NT2/D1 (cell line): ENCODE data around the gene NES.
A peak's percentile ranks its signal among the peaks of the same experiment; 100 is the strongest.

ENCODE experiments used
- DNase-seq: peaks from one replicate; pipeline ENCODE4 v3.0.0-alpha.2; 2011; ENCODE audit warnings: low read depth, low spot score
- H3K27me3 ChIP-seq: 2 replicates; pipeline ENCODE4 v1.6.0; 2011; ENCODE audit warnings: mild to moderate bottlenecking; ENCODE audit not compliant: insufficient read length, insufficient read depth
- H3K36me3 ChIP-seq: 2 replicates; pipeline ENCODE4 v1.6.1; 2011; ENCODE audit warnings: mild to moderate bottlenecking, low read length, mixed read lengths; ENCODE audit not compliant: insufficient read depth, insufficient read length
- H3K4me1 ChIP-seq: 2 replicates; pipeline ENCODE4 v1.5.1; 2011; ENCODE audit not compliant: insufficient read depth, insufficient read length
- H3K4me3 ChIP-seq: 2 replicates; pipeline ENCODE4 v1.5.1; 2011; ENCODE audit warnings: low read depth; ENCODE audit not compliant: insufficient read length
- H3K9ac ChIP-seq: 2 replicates; pipeline ENCODE4 v1.6.0; 2011; ENCODE audit warnings: low read depth; ENCODE audit not compliant: insufficient read length
- H3K9me3 ChIP-seq: 2 replicates; pipeline ENCODE4 v1.5.1; 2011; ENCODE audit warnings: mild to moderate bottlenecking, low read length; ENCODE audit not compliant: insufficient read depth
- SUZ12 ChIP-seq: IDR thresholded peaks from 2 replicates; pipeline ENCODE4 v1.6.1; 2011; ENCODE audit not compliant: insufficient read length, insufficient read depth; ENCODE audit errors: extremely low read depth
- YY1 ChIP-seq: IDR thresholded peaks from 2 replicates; pipeline ENCODE4 v1.6.1; 2011; ENCODE audit not compliant: insufficient read length, insufficient read depth
- ZNF274 ChIP-seq: IDR thresholded peaks from 2 replicates; pipeline ENCODE4 v1.6.1; 2011; ENCODE audit warnings: mild to moderate bottlenecking, low read depth, low read length

The NES gene

DNA sequence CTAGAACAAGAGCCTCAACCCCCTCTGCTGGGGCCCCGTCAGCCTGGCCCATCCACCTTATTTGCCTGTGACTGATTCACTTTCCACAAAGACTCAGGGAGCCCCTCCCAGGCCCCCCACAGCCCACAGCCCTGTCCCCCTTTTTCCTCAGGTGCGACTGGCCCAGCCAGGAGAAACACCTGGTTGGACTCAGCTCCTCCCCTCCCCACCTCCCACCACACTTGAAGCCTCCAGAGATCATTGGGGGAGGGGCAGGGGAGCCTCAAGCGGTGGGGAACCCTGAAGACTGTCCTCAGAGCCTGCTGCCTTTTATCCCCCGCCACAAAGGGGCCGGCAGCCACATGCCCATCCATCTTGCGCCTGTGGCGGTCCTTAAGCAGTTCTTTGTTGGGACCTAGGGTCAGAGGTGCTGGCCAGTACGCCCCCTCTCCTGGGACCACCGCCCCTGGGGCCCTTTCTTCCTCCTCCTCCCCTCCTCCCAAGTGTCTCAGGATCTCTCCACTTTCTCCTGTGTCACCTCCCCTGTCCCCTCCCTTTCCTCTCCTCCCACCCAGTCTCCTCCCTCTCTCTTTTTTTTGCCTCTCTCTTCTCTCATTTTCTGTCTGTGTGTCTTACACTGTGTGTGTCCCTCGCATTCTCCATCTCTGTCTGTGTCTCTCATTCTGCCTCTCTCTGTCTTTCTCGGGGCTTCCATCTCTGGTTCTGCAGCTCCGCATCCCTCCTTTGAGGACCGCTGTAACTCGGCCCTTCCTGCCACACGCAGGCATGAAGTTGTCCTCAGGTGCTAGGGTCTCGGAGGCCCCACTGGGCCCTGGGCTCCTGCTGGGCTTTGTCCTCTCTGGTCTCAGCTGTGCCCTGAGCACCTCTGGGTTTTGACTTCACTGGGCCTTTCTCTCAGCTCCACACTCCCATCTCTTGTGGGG is 16.0 kb upstream of the NES start:
- H3K9me3 ChIP-seq = no peaks in the 10 kb centered on the region
- H3K4me1 ChIP-seq = peaks cover 38% of the 10 kb centered on the region
- H3K4me3 ChIP-seq = peak overlapping the region; percentile 21
- peak overlapping the region; percentile 64 for H3K9ac ChIP-seq
- DNase-seq = peak; percentile 100
- no peaks in the 10 kb centered on the region for H3K27me3 ChIP-seq
- H3K36me3 ChIP-seq = peaks cover 3% of the 10 kb centered on the region
- no peak for TF ChIP-seq SUZ12

GRCh38 chr1:156692441-156692924 is 15.3 kb upstream of the NES start:
- Histone ChIP-seq H3K9ac (peak overlapping the region; percentile 53), H3K4me3 (peak overlapping the region; percentile 9), H3K4me1 (peaks cover 38% of the 10 kb centered on the region), H3K9me3 (no peaks in the 10 kb centered on the region), H3K36me3 (no peaks in the 10 kb centered on the region), H3K27me3 (no peaks in the 10 kb centered on the region)
- DNase-seq = no peak
- no peak for TF ChIP-seq ZNF274
- TF ChIP-seq YY1 = no peak
- TF ChIP-seq SUZ12 = no peak

GRCh38 chr1:156691665-156692440 is 14.6 kb upstream of the NES start:
- peak overlapping the region; percentile 53 for H3K9ac ChIP-seq

GRCh38 chr1:156691191-156691590 is 14.0 kb upstream of the NES start:
- no peaks in the 10 kb centered on the region for H3K9me3 ChIP-seq
- no peaks in the 10 kb centered on the region for H3K27me3 ChIP-seq
- H3K4me3 ChIP-seq = no peak overlapping the region
- peak overlapping the region; percentile 53 for H3K9ac ChIP-seq
- no peak for DNase-seq
- H3K4me1 ChIP-seq = peaks cover 38% of the 10 kb centered on the region
- no peak for TF ChIP-seq ZNF274
- no peak for TF ChIP-seq YY1
- no peak for TF ChIP-seq SUZ12
- no peaks in the 10 kb centered on the region for H3K36me3 ChIP-seq

More at GRCh38 chr1:156691665-156692440, 14.6 kb upstream of the NES start:
- Histone ChIP-seq H3K27me3 (no peaks in the 10 kb centered on the region), H3K9me3 (no peaks in the 10 kb centered on the region), H3K36me3 (no peaks in the 10 kb centered on the region), H3K4me3 (peak overlapping the region; percentile 9), H3K4me1 (peaks cover 38% of the 10 kb centered on the region)
- DNase-seq = no peak
- no peak for TF ChIP-seq YY1

DNA sequence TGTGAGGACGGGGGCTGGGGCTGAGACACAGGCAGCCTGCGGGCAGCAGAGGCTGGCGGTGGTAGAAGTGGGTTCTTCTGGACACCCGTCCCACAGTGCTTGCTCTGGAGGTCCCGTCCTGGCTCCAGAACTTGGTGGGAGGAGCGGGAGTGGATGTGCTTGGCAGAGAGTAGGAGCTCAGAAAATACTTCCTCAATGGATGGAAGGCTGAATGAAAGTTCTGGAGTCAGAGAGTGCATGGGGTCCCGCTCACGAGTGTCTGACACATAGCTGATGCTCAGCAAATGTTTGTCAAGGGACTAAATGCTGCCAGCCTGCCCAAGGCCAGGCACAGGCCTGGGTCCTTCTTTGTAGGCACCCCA is 13.4 kb upstream of the NES start:
- no peak for TF ChIP-seq ZNF274
- no peak for TF ChIP-seq YY1
- no peak for TF ChIP-seq SUZ12
- H3K4me1 ChIP-seq = peaks cover 38% of the 10 kb centered on the region
- DNase-seq = no peak
- no peaks in the 10 kb centered on the region for H3K27me3 ChIP-seq
- H3K9me3 ChIP-seq = no peaks in the 10 kb centered on the region
- no peaks in the 10 kb centered on the region for H3K36me3 ChIP-seq
- peak overlapping the region; percentile 53 for H3K9ac ChIP-seq
- no peak overlapping the region for H3K4me3 ChIP-seq

DNA sequence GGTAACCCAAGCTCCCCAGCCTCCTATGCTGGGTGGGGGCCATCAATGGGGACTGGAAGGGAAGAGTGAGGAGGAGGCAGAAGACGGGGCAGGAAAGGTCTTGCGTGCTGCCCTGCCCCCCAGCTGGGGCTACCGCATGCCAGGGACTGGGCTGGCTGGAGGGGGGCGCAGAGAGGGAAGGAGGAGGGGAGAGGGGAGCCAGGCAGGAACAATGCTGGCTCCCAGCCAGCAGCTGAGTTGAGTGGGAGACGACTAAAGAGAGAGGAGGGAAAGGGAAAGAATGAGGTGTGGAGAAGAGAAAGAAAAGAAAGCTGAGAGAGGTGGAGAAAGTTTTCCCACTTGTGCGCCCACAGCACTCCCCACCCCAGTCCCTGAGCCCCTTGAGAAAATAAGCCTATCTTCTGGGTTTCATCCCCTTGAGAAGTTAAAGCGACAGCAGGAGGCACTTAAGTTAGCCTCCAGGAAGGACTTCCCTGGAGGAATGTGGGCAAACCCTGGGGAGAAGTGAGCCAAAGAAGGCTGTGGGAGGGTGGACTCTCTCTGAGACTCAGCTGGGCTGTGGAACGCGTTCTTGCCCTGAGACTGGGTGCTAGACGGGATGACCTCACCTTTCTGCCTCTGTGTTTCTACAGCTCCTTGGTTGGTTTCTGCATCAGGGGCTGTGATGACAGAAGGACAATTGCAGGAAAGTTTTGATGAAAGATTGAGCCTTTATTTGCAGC is 12.9 kb upstream of the NES start:
- DNase-seq = no peak
- Histone ChIP-seq H3K9ac (peak overlapping the region; percentile 71), H3K27me3 (no peaks in the 10 kb centered on the region), H3K4me3 (peak overlapping the region; percentile 28), H3K36me3 (no peaks in the 10 kb centered on the region), H3K9me3 (no peaks in the 10 kb centered on the region), H3K4me1 (peaks cover 38% of the 10 kb centered on the region)
- no peak for TF ChIP-seq YY1
- no peak for TF ChIP-seq ZNF274
- TF ChIP-seq SUZ12 = no peak
